Measurements from ENCODE around the gene GART. TPM values are rescaled to one million over a fixed set of nuclear protein-coding genes. Genes with fewer than 3 reads are reported as not detected.
A peak's percentile ranks its signal among the peaks of the same experiment; 100 is the strongest.

Gene GART
- polyA plus RNA-seq, 1 donor (not counting 4 experiments of a cell fraction or from before 2014, with no cell fraction given) = 50.3 TPM

DNA sequence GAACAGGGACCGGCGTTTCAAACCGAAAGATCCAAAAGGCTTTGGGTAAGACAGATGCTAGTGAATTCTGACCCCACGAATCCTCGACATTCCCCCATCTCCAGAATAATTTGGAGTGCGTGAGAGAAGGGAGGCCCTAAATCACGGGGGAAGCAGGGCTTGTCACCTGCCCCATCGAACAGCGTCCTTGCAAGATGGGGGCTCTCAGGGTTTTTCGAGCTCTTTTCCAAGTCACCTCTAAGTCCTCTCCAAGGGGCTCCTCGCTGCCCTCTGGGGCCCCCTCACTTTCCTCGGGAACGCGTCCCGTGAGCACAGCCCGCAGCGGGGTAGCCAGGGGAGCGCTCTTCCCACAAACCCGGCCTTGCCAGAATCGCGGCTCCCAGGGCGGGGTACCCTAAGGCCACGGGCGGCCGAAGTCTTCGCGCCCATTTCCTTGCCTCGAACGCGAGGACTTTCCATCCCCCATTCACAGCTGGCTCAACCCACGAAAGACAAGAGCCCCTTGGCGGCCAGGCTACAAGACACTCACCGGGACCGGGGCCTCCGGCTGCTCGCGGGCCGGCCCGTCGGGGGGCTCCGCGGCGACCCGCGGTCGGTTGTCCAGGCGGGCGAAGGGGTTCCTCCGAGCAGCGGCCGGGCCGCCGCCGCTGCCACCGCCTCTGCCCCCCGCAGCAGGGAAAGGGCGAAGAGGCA is 46.0 kb upstream of the GART start:
- H3K27me3 ChIP-seq (ENCODE audit: control insufficient read depth, extremely low read depth, insufficient read depth, low read length) = no peaks in the 10 kb centered on the region
- H3K9me1 ChIP-seq (ENCODE audit: control insufficient read depth, extremely low read depth, insufficient read depth, low read length) = no peaks in the 10 kb centered on the region
- DNase-seq (ENCODE audit: low read depth, low spot score) = no peak
- peaks cover 0 to 5% of the 10 kb centered on the region in 2 experiments for H3K36me3 ChIP-seq (ENCODE audit: control insufficient read depth in 2 of 2, extremely low read depth in 1 of 2, insufficient read depth in 2 of 2, low read length in 2 of 2)
- H3K9ac ChIP-seq (ENCODE audit: control insufficient read depth, extremely low read depth, insufficient read depth, low read length) = peak overlapping the region; percentile 88
- FAIRE-seq = no peak
- TF ChIP-seq, protein P1, sequence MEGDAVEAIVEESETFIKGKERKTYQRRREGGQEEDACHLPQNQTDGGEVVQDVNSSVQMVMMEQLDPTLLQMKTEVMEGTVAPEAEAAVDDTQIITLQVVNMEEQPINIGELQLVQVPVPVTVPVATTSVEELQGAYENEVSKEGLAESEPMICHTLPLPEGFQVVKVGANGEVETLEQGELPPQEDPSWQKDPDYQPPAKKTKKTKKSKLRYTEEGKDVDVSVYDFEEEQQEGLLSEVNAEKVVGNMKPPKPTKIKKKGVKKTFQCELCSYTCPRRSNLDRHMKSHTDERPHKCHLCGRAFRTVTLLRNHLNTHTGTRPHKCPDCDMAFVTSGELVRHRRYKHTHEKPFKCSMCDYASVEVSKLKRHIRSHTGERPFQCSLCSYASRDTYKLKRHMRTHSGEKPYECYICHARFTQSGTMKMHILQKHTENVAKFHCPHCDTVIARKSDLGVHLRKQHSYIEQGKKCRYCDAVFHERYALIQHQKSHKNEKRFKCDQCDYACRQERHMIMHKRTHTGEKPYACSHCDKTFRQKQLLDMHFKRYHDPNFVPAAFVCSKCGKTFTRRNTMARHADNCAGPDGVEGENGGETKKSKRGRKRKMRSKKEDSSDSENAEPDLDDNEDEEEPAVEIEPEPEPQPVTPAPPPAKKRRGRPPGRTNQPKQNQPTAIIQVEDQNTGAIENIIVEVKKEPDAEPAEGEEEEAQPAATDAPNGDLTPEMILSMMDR (optimal IDR thresholded peaks at IDR 0.05 in 1 of 3, IDR thresholded peaks at IDR 0.05 in 1 of 3, conservative IDR thresholded peaks at IDR 0.05 in 1 of 3; ENCODE audit: extremely low read depth in 1 of 3, insufficient read depth in 2 of 3, low read length in 3 of 3) = no peak
- no peak for TF ChIP-seq EZH2 (IDR thresholded peaks at IDR 0.05; ENCODE audit: low read length)
- peaks cover 16% of the 10 kb centered on the region for H3K79me2 ChIP-seq (ENCODE audit: control insufficient read depth, insufficient read depth, low read length)
- peak overlapping the region; percentile 59 to 90 (median 79) for H3K4me3 ChIP-seq (ENCODE audit: control insufficient read depth in 2 of 3, extremely low read depth in 1 of 3, insufficient read depth in 2 of 3, low read depth in 1 of 3, low read length in 3 of 3)
- no peaks in the 10 kb centered on the region for H4K20me1 ChIP-seq (ENCODE audit: control insufficient read depth, extremely low read depth, insufficient read depth, low read length)
- dilution Hi-C loops (cut with MboI; ENCODE audit: extremely low pct_ligation_motif_present, low sequenced_read_pairs) = no loop called here
- peak overlapping the region; percentile 69 for H3K27ac ChIP-seq (ENCODE audit: control insufficient read depth, insufficient read depth, low read length)
- peak overlapping the region; percentile 90 for H3K4me2 ChIP-seq (ENCODE audit: control insufficient read depth, extremely low read depth, insufficient read depth, low read depth, low read length)
- peak overlapping the region; percentile 81 for H2AFZ ChIP-seq (ENCODE audit: control insufficient read depth, low read length)
- peaks cover 5% of the 10 kb centered on the region for H3K4me1 ChIP-seq (ENCODE audit: control insufficient read depth, extremely low read depth, insufficient read depth, low read length)
- no peaks in the 10 kb centered on the region for H3K9me3 ChIP-seq (ENCODE audit: control insufficient read depth, low read depth, low read length)

DNA sequence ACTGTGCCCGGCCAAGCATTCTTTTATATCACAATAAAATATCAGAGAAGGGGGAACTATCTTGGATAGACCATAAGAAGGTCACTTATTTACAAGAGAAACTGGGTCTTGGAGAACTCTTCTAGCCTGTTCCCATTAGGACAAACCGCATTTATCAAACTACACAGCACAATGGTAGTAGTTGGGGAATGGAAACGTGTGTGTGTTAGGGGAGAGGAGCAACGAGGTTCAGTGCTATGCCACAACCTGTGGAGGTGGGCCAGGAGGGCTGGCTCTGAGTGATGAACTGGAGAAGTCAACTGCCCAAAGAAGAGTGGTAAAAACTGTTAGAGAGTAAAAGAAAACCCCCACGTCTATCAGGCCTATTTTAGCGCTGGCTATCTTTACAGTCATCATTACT is 45.0 kb upstream of the GART start:
- H3K4me3 ChIP-seq (ENCODE audit: control insufficient read depth in 2 of 3, extremely low read depth in 1 of 3, insufficient read depth in 2 of 3, low read depth in 1 of 3, low read length in 3 of 3) = no peak overlapping the region
- no peaks in the 10 kb centered on the region for H3K9me1 ChIP-seq (ENCODE audit: control insufficient read depth, extremely low read depth, insufficient read depth, low read length)
- peak overlapping the region; percentile 90 for H3K4me2 ChIP-seq (ENCODE audit: control insufficient read depth, extremely low read depth, insufficient read depth, low read depth, low read length)
- FAIRE-seq = no peak
- H3K79me2 ChIP-seq (ENCODE audit: control insufficient read depth, insufficient read depth, low read length) = peaks cover 16% of the 10 kb centered on the region
- H3K9me3 ChIP-seq (ENCODE audit: control insufficient read depth, low read depth, low read length) = no peaks in the 10 kb centered on the region
- no peak for TF ChIP-seq EZH2 (IDR thresholded peaks at IDR 0.05; ENCODE audit: low read length)
- TF ChIP-seq, protein P1 (optimal IDR thresholded peaks at IDR 0.05 in 1 of 3, IDR thresholded peaks at IDR 0.05 in 1 of 3, conservative IDR thresholded peaks at IDR 0.05 in 1 of 3; ENCODE audit: extremely low read depth in 1 of 3, insufficient read depth in 2 of 3, low read length in 3 of 3) = no peak
- H3K36me3 ChIP-seq (ENCODE audit: control insufficient read depth in 2 of 2, extremely low read depth in 1 of 2, insufficient read depth in 2 of 2, low read length in 2 of 2) = peaks cover 2 to 5% of the 10 kb centered on the region in 2 experiments
- DNase-seq (ENCODE audit: low read depth, low spot score) = no peak
- no peak overlapping the region for H3K27ac ChIP-seq (ENCODE audit: control insufficient read depth, insufficient read depth, low read length)
- no peak overlapping the region for H3K9ac ChIP-seq (ENCODE audit: control insufficient read depth, extremely low read depth, insufficient read depth, low read length)
- H3K4me1 ChIP-seq (ENCODE audit: control insufficient read depth, extremely low read depth, insufficient read depth, low read length) = peaks cover 5% of the 10 kb centered on the region
- H2AFZ ChIP-seq (ENCODE audit: control insufficient read depth, low read length) = no peak overlapping the region
- dilution Hi-C loops (cut with MboI; ENCODE audit: extremely low pct_ligation_motif_present, low sequenced_read_pairs) = no loop called here
- no peaks in the 10 kb centered on the region for H4K20me1 ChIP-seq (ENCODE audit: control insufficient read depth, extremely low read depth, insufficient read depth, low read length)
- H3K27me3 ChIP-seq (ENCODE audit: control insufficient read depth, extremely low read depth, insufficient read depth, low read length) = no peaks in the 10 kb centered on the region
